Measurements from ENCODE around the gene UNC5B.

Gene UNC5B

DNA sequence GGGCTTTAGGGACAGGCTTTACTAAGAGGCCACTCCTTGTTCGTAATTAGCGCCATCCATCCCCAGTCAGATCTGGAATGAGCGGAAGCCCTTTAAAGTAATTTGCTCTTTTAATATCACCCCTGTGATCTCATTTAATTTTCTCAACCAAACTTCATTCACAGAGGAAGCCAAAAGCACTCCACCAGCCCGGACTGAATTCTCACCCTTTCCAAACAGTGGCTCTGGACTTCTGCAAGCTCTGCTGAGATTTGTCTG is 43.1 kb downstream of the UNC5B start:
- DNase-seq (ENCODE audit: low spot score) = no peak

- no peak for DNase-seq (ENCODE audit: low spot score)
Measured at GRCh38 chr10:71255808-71256660, 43.7 kb downstream of the UNC5B start.

GRCh38 chr10:71256661-71257318 is 44.4 kb downstream of the UNC5B start:
- DNase-seq (ENCODE audit: low spot score) = no peak

- no peak for DNase-seq (ENCODE audit: low spot score)
Measured at GRCh38 chr10:71257319-71257997, 45.1 kb downstream of the UNC5B start.

DNA sequence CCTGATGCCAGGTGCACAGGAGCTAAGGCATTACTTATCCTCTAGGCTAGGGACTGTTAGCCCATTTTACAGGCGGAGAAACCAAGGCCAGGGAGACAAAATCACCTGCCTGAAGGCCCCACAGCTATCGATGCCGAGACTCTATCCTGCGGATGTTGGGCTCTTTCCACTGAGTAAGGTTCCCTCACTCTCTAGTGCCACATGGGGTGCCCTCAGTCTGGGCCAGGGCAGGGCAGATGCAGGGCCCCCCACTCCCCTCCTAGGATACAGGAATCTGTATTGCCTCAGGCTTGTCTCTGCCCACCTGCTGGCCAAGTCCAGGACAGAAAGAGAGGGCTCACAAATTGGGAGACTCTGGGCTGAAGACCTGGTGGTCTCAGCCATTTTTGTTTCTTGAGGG is 45.7 kb downstream of the UNC5B start:
- DNase-seq (ENCODE audit: low spot score) = no peak

GRCh38 chr10:71258446-71259145 is 46.2 kb downstream of the UNC5B start:
- DNase-seq (ENCODE audit: low spot score) = no peak

GRCh38 chr10:71259282-71259681 is 46.9 kb downstream of the UNC5B start:
- no peak for DNase-seq (ENCODE audit: low spot score)

DNA sequence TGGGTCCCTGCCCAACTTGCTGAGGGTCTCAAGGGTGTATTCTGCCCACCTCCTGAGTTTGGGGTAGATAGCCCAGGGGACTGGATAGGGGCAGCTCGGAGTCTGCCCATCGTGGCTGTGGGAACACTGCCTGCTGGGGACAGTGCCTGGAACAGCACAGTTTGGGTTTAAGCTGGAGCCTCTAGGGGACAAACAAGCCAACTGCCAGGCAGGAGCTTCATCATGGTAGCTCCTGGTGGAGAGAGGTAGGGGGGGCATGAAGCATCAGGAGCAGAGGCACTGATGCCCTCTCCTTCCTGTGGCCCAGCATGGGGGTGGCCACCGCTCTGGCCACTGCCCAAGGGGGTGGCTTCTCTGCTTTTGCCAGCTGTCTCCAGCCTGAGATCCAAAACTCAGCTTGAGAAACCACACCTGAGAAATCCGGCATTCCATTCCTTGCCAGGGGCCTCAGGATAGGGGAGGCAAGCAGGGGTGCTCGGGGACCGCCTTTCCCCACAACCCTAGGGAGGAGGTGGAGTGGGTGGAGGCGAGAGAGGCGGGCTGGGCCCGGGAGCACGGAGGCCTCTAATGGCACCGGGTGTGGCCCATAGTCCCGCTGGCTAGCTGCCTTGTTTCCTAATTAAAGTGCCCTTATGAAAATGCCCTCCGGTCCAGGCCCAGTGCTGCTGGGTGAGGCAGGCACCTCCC is 47.6 kb downstream of the UNC5B start:
- DNase-seq (ENCODE audit: low spot score) = no peak

DNA sequence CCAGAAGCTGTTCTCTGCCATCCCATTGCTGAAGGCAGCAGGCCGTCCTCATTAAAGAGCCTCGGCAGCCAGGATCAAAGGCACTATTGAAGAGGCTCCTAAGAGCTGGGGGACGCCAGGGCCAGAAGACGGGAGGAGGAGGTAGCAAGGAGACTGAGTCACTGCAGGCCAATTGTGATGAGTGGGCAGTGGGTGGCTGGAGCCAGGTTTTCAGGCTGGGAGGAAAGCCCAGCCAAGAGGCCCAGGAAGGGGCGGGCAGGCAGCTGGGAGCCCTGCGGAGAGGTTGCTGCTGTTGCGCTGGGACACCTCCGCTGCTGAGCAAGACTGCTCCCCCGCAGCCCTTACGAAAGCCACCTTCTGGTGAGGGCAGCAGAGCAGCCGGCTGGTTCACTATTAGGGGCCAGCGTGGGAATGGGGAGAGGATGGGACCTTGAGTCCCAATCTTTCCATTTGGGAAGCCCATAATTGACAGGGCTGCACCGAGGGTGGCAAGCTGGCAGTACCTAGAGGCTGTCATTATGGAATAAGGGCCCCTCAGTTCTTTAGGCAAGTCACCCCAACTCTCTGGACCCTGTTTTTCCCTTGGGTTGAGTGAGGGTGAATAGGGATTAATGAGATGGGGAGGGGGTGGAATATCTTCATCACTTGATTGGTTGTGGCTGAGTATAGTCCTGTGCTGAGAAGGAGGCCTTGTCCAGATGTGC is 48.4 kb downstream of the UNC5B start:
- DNase-seq (ENCODE audit: low spot score) = no peak

GRCh38 chr10:71262027-71262426 is 49.7 kb downstream of the UNC5B start:
- DNase-seq (ENCODE audit: low spot score) = no peak

GRCh38 chr10:71262817-71263216 is 50.4 kb downstream of the UNC5B start:
- no peak for DNase-seq (ENCODE audit: low spot score)

- no peak for DNase-seq (ENCODE audit: low spot score)
Measured at GRCh38 chr10:71263376-71263775, 51.0 kb downstream of the UNC5B start.

DNA sequence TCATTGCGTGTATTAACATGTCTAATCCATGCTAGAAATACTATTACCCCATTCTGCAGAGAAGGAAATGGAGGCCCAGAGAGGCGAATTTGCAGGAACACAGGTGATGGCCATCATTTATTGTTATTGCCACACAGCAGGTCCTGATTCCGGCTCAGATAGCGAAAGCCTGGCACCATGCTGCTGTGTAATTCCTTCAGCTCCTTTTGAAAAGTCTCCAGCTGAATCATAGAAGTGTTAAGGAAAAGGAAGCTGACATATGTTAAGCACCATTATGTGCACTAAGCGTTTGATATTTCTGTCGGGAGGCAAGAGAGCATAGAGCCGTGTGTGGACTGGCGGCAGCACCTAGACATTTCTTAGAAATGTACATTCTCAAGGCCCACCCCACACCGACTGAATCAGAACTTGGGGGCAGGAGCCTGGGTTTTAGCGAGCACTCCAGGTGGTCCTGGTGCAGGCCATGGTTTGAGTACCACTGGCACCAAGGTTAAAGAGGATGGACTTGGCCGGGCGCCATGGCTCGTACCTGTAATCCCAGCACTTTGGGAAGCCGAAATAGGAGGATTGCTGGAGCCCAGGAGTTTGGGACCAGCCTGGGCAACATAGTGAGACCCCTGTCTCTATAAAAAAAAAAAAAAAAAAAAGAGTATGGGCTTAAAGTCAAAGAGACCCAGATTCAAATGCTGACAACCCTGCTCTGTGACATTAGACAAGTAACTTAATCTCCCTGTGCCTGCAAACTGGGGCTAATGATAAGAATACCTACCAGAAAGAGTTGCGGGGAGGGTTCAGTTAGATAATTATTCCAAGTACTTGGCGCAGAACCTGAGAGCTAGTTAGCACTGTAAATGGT is 52.2 kb downstream of the UNC5B start:
- DNase-seq (ENCODE audit: low spot score) = no peak

GRCh38 chr10:71265201-71265575 is 52.8 kb downstream of the UNC5B start:
- DNase-seq (ENCODE audit: low spot score) = no peak

DNA sequence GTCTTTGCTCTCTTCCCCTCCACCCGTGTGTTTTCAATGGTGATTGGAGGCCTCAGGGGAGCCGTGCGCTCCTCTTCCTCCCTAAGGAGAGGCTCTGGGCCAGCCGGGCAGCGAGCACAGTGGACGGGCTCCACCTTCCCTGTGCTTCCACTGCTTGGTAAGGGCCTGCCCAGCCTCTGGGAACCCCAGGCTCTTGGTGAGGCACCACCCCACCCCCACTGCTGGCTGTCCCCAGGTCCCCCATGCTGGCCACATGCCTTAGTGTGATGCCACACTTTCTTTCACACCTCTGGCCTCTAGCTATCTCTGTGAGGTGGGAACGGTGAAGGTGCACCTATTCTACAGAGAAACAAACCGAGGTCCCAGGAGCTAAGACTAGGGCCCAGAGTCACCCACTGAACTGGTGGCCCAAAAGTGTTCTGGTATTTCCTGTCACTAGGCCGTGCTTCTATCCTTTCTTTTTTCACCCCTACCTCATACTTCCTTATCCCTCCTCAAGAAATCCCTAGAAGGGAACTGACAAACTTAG is 53.3 kb downstream of the UNC5B start:
- no peak for DNase-seq (ENCODE audit: low spot score)

- peak; percentile 49 for DNase-seq (ENCODE audit: low spot score)
Measured at GRCh38 chr10:71266147-71266917, 54.0 kb downstream of the UNC5B start.

GRCh38 chr10:71266918-71267442 is 54.6 kb downstream of the UNC5B start:
- DNase-seq (ENCODE audit: low spot score) = no peak

DNA sequence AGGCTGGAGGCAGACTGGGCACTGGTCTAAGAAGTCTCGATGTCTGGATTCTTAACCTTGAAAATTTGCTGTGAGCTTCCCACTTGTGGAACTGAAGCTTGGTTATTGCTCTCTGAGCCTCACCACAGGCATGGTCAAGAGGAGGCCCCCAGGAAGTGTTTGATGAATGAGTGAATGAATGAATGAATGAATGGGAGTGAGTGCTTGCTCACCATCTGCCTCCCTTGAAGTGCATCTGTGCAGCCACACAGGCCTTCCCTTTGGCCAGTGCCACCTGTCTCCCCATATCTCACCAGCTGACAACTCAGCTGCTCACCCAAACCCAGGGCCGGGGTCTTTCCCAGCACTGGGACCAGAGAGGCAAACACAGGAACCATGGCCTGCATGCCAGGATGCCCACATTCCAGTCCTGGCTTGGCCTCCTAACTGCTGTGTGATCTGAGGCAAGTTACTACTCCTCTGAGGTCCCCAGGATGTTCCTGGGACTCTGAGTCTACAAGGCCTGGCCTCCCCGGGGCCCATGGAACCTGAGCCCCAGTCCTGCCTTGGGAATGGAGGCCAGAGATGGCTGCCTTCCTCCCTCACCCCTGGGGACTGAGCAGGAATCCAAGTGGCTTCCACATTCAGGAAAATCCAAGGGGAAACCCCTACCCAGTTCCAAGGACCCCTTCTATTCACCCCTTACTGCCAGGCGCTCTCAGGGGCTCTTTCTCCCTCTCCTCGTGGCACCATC is 55.3 kb downstream of the UNC5B start:
- DNase-seq (ENCODE audit: low spot score) = no peak

All from HuH-7.5 (cell line).